Measurements from ENCODE around the gene EIF4G1.

Gene EIF4G1

GRCh38 chr3:184383033-184383740 is 68.8 kb downstream of the EIF4G1 start:
- Mint-ChIP-seq H3K9me3 (no peaks in the 10 kb centered on the region), H3K4me1 (no peaks in the 10 kb centered on the region), H3K4me3 (no peak overlapping the region), H3K27ac (ENCODE audit: low read depth) (no peak overlapping the region), H3K27me3 (peaks cover 63% of the 10 kb centered on the region), H3K36me3 (ENCODE audit: insufficient read depth) (peaks cover 2% of the 10 kb centered on the region)
- DNase-seq (ENCODE audit: low spot score in 2 of 2) = no peak
- no peak for ATAC-seq (replicated peaks; ENCODE audit: extremely low read depth, poor library complexity, severe bottlenecking)

GRCh38 chr3:184384342-184384741 is 69.9 kb downstream of the EIF4G1 start:
- DNase-seq (ENCODE audit: low spot score in 2 of 2) (no peak), ATAC-seq (replicated peaks; ENCODE audit: extremely low read depth, poor library complexity, severe bottlenecking) (no peak)
- no peak overlapping the region for H3K27ac Mint-ChIP-seq (ENCODE audit: low read depth)
- peaks cover 5% of the 10 kb centered on the region for H3K36me3 Mint-ChIP-seq (ENCODE audit: insufficient read depth)
- H3K9me3 Mint-ChIP-seq = no peaks in the 10 kb centered on the region
- peaks cover 55% of the 10 kb centered on the region for H3K27me3 Mint-ChIP-seq
- no peaks in the 10 kb centered on the region for H3K4me1 Mint-ChIP-seq
- H3K4me3 Mint-ChIP-seq = no peak overlapping the region
